K562 (cell line): Measurements from ENCODE around the gene LSP1. TPM values are rescaled to one million over a fixed set of nuclear protein-coding genes. Genes with fewer than 3 reads are reported as not detected.

ENCODE experiments used
- CBX2 ChIP-seq: fragments of 200-600 bp; sonication (generic); IDR thresholded peaks from one replicate; pipeline ENCODE4 v1.6.1; 2012; ENCODE audit warnings: mild to moderate bottlenecking, low read length, inconsistent platforms; ENCODE audit not compliant: insufficient read depth, poor library complexity, severe bottlenecking
- CCNT2 ChIP-seq: IDR thresholded peaks from 2 replicates; pipeline ENCODE4 v1.6.1; 2011; ENCODE audit warnings: borderline replicate concordance, low read depth, mild to moderate bottlenecking, moderate library complexity, mixed read lengths, low read length; ENCODE audit not compliant: insufficient read length; ENCODE audit errors: extremely low read depth
- CHD2 ChIP-seq: IDR thresholded peaks from 2 replicates; pipeline ENCODE4 v1.6.1; 2011; ENCODE audit warnings: low read depth, low read length
- ELK3 ChIP-seq: fragments of 450-650 bp; formaldehyde crosslinking; IDR thresholded peaks from 2 replicates; pipeline ENCODE4 v1.4.0; 2020; ENCODE audit warnings: mild to moderate bottlenecking
- FOSL1 ChIP-seq: fragments of 200-800 bp; sonication (Bioruptor generic); conservative IDR thresholded peaks from 2 replicates; pipeline ENCODE4 v1.6.1; 2016; ENCODE audit warnings: missing genetic modification characterization, missing compliant biosample characterization
- L3MBTL2 ChIP-seq: fragments of 450-650 bp; IDR thresholded peaks from 2 replicates; pipeline ENCODE4 v1.6.1; 2016; ENCODE audit warnings: mild to moderate bottlenecking, moderate library complexity
- MAZ ChIP-seq, 2 experiments: fragments of 450-650 bp in 1 of 2; sonication (generic) in 1 of 2; formaldehyde crosslinking; IDR thresholded peaks in 1 of 2; conservative IDR thresholded peaks in 1 of 2; 2 replicates each; pipeline versions ENCODE4 v1.4.0 to v1.5.0; 2020; ENCODE audit warnings: mild to moderate bottlenecking in 1 of 2, missing genetic modification reagents in 1 of 2
- MCM5 ChIP-seq: fragments of 450-650 bp; IDR thresholded peaks from 2 replicates; pipeline ENCODE4 v1.6.1; 2016; ENCODE audit warnings: low read depth
- NKRF ChIP-seq: fragments of 450-650 bp; IDR thresholded peaks from 2 replicates; pipeline ENCODE4 v1.6.1; 2016; ENCODE audit warnings: borderline replicate concordance
- RAD21 ChIP-seq, 2 experiments: fragments of 250-450 bp in 1 of 2; fragments of 450-650 bp in 1 of 2; sonication (Bioruptor Pico) in 1 of 2; formaldehyde crosslinking in 1 of 2; IDR thresholded peaks in 1 of 2; conservative IDR thresholded peaks in 1 of 2; 2 replicates each; pipeline versions ENCODE4 v1.4.0 to v1.8.0; 2020 to 2022; ENCODE audit warnings: mild to moderate bottlenecking in 2 of 2, moderate library complexity in 1 of 2
- REST ChIP-seq, 2 experiments: fragments of 450-650 bp; formaldehyde crosslinking in 1 of 2; IDR thresholded peaks; 2 replicates each; pipeline versions ENCODE4 v1.4.0 to v1.6.1; 2014 to 2020; ENCODE audit warnings: mild to moderate bottlenecking in 2 of 2, borderline replicate concordance in 1 of 2, low read depth in 1 of 2
- SNIP1 ChIP-seq: fragments of 450-650 bp; IDR thresholded peaks from 2 replicates; pipeline ENCODE4 v1.7.1; 2017; ENCODE audit warnings: low read depth, mild to moderate bottlenecking
- ZNF274 ChIP-seq: IDR thresholded peaks from 2 replicates; pipeline ENCODE4 v1.6.1; 2011; ENCODE audit warnings: low read depth, mild to moderate bottlenecking, low read length, moderate library complexity, borderline replicate concordance
- polyA plus RNA-seq, 8 experiments: library from polyadenylated mRNA; depleted of rRNA in 4 of 8; stranded (reverse) in 5 of 8; unstranded in 3 of 8; fragments of >200 nt; fragmentation: Nextera tagmentation in 2 of 8; fragmentation: Illumina TruSeq in 1 of 8; extraction: Ambion mirVana in 2 of 8; extraction: Trizol in 1 of 8; gene quantifications; 2 replicates each; pipeline versions ENCODE4 v1.2.1 to v1.2.3, GENCODE V29; 2011 to 2014; ENCODE audit warnings: inconsistent platforms in 1 of 8, missing spikeins in 1 of 8
- total RNA-seq, 7 experiments: library from RNA; depleted of rRNA in 6 of 7; stranded (reverse); fragments of >200 nt in 6 of 7; fragmentation: Illumina TruSeq in 2 of 7; extraction: Trizol in 2 of 7; gene quantifications; 2 replicates each; pipeline versions ENCODE4 v1.2.1 to v1.2.3, GENCODE V29; 2011 to 2021; ENCODE audit warnings: low replicate concordance in 1 of 7

Gene LSP1
- total and polyA plus RNA-seq, 9 of the 15 experiments (the other 6 are each of a cell fraction or from before 2014, with no cell fraction given) = 0.08 to 2.9 (median 0.65) TPM; not detected in 2

- peak; percentile 87 for TF ChIP-seq REST (IDR thresholded peaks at IDR 0.05; ENCODE audit: borderline replicate concordance)
- TF ChIP-seq REST (CRISPR knock-in tag; IDR thresholded peaks at IDR 0.05; ENCODE audit: low read depth) = no peak
- TF ChIP-seq ELK3 (CRISPR knock-in tag) = no peak
- TF ChIP-seq CCNT2 = no peak
- no peak for TF ChIP-seq MCM5
- TF ChIP-seq RAD21 (CRISPR knock-in tag; conservative IDR thresholded peaks at IDR 0.05 in 1 of 2, IDR thresholded peaks at IDR 0.05 in 1 of 2) = peak; percentile 87 to 91
- no peak for TF ChIP-seq FOSL1 (tag)
- TF ChIP-seq SNIP1 = no peak
- TF ChIP-seq CHD2 = no peak
- peak; percentile 40 to 53; a peak in 3 of 4 replicates for TF ChIP-seq MAZ (CRISPR knock-in tag; conservative IDR thresholded peaks at IDR 0.05 in 1 of 2, IDR thresholded peaks at IDR 0.05 in 1 of 2)
- no peak for TF ChIP-seq CBX2
- TF ChIP-seq NKRF = no peak
- no peak for TF ChIP-seq L3MBTL2
- TF ChIP-seq ZNF274 = no peak
Measured at GRCh38 chr11:1832211-1832919, 20.5 kb upstream of the LSP1 start (continued).
